GM18511 (cell line): Measurements from ENCODE around the gene PLD5.
"Not testable (repeated sequence)": the region's sequence is repeated elsewhere in the genome, so short reads cannot be mapped to it uniquely, and the experiment has no call there.

Source experiments
- ATAC-seq: cut with Tn5 transposase; IDR thresholded peaks from one replicate; pipeline ENCODE4 v1.9.1; 2021; ENCODE audit warnings: mild to moderate bottlenecking, moderate library complexity; ENCODE audit not compliant: unreplicated experiment

PLD5 gene

DNA sequence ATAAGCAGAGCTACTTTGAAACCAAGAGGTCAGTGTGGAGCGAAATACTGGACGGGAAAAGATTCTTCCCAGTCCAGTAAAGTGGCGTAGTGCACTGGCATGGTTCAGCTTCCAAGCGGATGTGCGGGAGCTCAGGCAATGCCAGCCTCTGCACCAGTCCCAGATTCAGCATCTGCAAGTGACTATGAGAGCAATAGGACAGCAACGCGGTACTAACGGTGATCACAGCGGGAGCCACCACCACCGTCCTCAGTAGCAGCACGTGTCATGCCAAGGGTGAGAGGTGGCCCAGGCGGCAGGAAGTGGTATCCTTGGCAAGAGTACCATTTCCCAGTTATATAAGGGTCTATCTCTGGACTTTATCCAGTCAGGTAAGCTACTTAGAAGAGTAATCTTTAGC, 17.8 kb downstream of the PLD5 start:
- ATAC-seq = no peak

GRCh38 chr1:242489545-242489944, 35.0 kb downstream of the PLD5 start:
- no peak for ATAC-seq

GRCh38 chr1:242477944-242478343, 46.6 kb downstream of the PLD5 start:
- ATAC-seq = no peak

DNA sequence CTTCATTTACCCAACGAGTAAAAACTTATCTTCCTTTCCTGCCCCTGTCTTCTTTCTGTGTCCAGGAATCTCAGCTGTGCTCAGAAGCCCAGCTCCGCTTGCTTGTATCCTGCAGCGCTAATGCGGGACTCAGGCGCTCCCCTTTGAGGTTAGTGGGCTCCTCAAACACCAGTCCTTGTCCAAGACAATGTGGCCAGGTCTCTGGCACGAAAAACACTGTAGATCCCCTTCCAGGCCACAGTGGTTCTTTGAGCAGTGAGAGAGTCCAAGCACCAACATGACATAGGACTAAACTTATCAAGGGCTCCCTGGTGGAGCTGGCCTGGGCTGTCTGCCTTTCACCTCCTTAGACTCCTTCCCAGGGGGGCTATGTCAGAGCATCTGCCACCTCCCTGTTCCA, 53.7 kb downstream of the PLD5 start:
- ATAC-seq = no peak

GRCh38 chr1:242468784-242469183, 55.7 kb downstream of the PLD5 start:
- ATAC-seq = no peak

- peak; percentile 82 for ATAC-seq
These were observed 56.8 kb downstream of the PLD5 start for GRCh38 chr1:242467556-242468145.

GRCh38 chr1:242462867-242463266, 61.6 kb downstream of the PLD5 start:
- ATAC-seq = no peak

DNA sequence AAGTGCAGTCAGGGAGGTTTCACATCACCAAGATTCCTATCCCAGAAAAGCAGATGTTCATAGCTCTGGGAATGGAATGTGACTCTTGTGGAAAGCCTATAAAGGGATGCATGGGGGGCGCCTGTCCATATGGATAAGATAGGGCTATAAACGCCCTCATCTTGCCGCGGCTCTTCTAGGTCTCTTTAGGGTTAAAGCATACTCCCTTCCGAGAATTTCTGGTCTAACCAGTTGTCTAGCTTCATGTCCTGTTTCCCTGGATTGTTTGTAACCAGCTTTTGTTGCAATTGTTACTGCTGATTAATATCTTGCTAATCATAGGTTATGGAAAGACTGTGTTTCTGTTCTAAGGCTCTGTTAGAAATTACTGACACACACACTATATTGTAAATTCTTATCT, 64.8 kb downstream of the PLD5 start:
- not testable (repeated sequence) for ATAC-seq

- ATAC-seq = no peak
These were observed 67.7 kb downstream of the PLD5 start for GRCh38 chr1:242456726-242457269.

GRCh38 chr1:242455052-242455361, 69.5 kb downstream of the PLD5 start:
- peak; percentile 7 for ATAC-seq

DNA sequence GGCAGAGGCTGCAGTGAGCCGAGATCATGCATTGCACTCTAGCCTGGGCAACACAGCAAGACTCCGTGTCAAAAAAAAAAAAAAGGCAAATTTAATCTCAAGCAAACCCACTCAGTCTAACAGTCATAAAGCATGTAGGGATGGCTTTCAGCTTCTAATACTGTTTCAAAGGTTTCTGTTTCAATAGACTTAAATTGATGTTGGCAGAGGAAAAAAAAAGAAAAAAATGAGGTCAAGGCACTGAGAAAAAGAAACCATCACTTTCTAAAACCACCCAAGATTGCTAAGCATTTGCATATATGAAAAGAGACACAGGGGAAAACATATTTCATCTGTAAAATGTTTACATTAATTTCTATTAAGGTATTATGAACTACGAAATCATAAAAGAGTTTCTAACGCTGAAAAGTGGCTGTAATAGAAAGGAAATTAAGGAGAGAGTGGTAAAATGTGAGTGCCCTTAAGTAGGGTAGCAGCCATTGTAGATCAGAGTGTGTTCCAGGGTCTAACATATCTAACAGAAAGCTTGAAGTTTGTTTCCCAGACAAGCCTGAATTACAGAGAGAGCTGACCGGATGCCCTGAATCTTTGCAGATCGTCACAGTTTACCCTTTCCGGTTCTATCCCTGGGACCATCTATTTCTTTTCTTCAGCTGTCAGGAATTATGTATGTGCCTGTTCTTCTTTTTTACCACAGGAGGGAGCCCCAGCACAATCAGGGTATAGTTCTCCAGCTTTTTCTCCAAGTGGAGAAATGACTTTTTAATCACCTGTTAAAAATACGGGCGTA, 70.0 kb downstream of the PLD5 start:
- peak; percentile 82 for ATAC-seq

DNA sequence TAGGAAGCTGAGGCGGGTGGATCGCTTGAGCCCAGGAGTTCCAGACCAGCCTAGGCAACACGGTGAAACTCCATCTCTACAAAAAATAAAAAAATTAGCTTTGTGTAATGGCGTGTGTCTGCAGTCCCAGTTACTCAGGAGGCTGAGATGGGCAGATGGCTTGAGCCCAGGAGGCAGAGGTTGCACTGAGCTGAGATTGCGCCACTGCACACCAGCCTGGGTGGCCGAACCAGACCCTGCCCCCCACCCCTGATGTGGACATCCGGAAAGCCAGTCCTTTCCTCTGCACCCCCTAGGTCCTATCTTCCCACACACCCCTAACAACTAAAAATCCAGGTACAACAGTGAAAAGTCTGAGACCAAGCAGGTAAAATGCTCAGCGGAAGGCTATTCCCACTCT, 71.9 kb downstream of the PLD5 start:
- ATAC-seq = no peak

- ATAC-seq = no peak
These were observed 74.8 kb downstream of the PLD5 start for GRCh38 chr1:242449661-242450060.

GRCh38 chr1:242448910-242449645, 75.4 kb downstream of the PLD5 start:
- ATAC-seq = no peak

- ATAC-seq = no peak
These were observed 76.8 kb downstream of the PLD5 start for GRCh38 chr1:242447689-242448088.

GRCh38 chr1:242440757-242441156, 83.7 kb downstream of the PLD5 start:
- no peak for ATAC-seq

DNA sequence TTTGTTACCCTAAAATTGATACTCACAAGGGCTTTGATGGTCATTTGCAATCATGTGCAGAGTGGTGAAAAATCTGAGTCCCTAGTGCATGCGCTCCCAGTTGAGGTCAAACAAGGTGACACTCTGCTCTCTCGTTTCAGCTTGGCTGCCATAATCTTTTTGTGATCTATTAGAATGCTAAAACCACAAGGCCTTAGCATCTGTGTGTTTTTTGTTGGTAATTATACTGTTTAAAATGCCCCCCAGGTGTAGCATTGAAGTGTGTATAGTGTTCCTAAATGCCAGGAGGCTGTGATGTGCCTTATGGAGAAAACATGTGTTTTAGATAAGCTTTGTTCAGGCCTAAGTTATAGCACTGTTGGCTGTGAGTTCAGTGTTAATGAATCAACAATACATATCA, 89.3 kb downstream of the PLD5 start:
- no peak for ATAC-seq

DNA sequence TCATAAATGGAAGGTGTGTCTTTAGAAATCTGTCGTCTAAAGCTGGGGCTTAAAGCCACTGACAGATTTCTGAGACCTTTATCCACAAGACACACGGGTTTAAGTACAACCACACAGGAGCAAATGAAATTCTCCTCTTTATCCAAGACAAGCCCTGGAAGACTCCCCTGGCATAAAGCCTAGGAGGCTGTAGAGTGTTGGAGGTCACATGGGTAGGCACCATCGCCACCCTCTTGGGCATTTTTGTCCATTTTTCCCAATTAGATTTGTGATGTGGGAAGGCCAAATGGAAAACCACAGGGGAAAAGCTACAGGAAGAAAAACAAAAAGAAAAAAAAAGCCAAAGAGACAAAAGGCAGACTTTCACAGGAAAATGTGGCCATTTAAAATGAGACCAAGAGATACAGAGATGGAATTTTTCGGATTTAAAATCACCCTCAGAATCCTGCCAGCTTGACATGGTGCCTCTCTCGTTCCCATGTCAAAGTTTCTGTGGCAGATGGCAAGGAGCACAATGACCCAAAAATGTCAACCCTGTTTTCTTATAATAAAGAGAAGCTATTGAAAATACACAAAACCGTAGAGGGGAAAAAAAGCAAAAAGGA, 91.9 kb downstream of the PLD5 start:
- ATAC-seq = no peak

DNA sequence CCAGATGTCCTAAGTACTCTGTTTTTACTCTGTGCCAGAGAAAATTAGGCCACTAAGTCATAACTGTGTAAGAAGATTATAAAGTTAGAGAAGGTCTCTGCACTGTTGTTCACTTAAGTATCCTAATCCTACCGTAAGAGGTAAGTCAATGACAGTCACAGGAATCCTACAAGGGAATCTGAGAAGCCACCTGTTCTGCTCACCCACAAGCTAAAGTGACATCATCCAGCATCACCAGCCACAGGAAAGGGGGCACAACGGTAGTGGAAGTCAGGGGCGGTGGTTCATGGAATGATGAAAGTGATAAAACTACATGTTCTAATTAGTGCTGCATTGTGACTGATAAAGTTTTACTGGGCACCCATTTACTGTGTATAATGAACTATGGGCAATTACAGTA, 92.7 kb downstream of the PLD5 start:
- ATAC-seq = no peak

DNA sequence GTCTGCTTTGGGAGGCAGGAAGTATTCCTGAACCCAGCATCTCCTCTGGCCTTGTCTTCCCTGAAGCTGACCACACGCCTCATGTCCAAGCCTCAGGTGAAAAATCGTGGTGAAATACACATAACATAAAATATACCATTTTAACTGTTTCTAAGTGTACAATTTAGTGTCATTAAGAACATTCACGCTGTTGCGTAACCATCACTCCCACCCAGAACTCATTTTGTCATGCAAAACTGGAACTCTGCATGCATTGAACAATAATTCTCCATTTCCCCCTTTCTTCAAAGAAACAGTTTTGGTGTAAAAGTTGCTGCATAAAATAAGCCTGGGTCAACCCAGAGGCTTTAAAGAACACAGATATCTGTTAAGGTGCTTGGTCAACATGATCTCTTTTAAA, 93.5 kb downstream of the PLD5 start:
- ATAC-seq = no peak

- no peak for ATAC-seq
These were observed 95.9 kb downstream of the PLD5 start for GRCh38 chr1:242428399-242429190.
